H9 (cell line): ENCODE data around the gene VMAC. TPM values are rescaled to one million over a fixed set of nuclear protein-coding genes. Genes with fewer than 3 reads are reported as not detected.

ENCODE experiments used
- DNase-seq: peaks from one replicate; pipeline ENCODE4 v3.0.0-alpha.2; 2017
- H2AFZ ChIP-seq: one replicate; pipeline ENCODE4 v1.6.1; 2013; ENCODE audit warnings: mild to moderate bottlenecking, low read length, control low read depth, moderate library complexity
- H2AK5ac ChIP-seq: 2 replicates; pipeline ENCODE4 v1.6.1; 2013; ENCODE audit warnings: low read length, control low read depth, mixed read lengths; ENCODE audit not compliant: insufficient read length
- H2BK120ac ChIP-seq: one replicate; pipeline ENCODE4 v1.6.1; 2013; ENCODE audit warnings: low read depth, mild to moderate bottlenecking, low read length, control low read depth, inconsistent platforms; ENCODE audit not compliant: poor library complexity, severe bottlenecking
- H2BK12ac ChIP-seq: 2 replicates; pipeline ENCODE4 v1.6.1; 2013; ENCODE audit warnings: low read length, control low read depth, mixed read lengths, low read depth; ENCODE audit not compliant: insufficient read length
- H2BK15ac ChIP-seq: 2 replicates; pipeline ENCODE4 v1.6.1; 2013; ENCODE audit warnings: low read depth, low read length, control low read depth
- H2BK20ac ChIP-seq: one replicate; pipeline ENCODE4 v1.6.1; 2013; ENCODE audit warnings: low read depth, mild to moderate bottlenecking, low read length, control low read depth, inconsistent platforms; ENCODE audit not compliant: poor library complexity, severe bottlenecking
- H2BK5ac ChIP-seq: 2 replicates; pipeline ENCODE4 v1.6.1; 2013; ENCODE audit warnings: low read length, control low read depth, mixed read lengths; ENCODE audit not compliant: insufficient read length
- H3K14ac ChIP-seq: 2 replicates; pipeline ENCODE4 v1.6.1; 2013; ENCODE audit warnings: low read length, control low read depth; ENCODE audit not compliant: insufficient read depth
- H3K18ac ChIP-seq: 2 replicates; pipeline ENCODE4 v1.6.1; 2013; ENCODE audit warnings: low read depth, mild to moderate bottlenecking, mixed read lengths, low read length, control low read depth; ENCODE audit not compliant: insufficient read length
- H3K23ac ChIP-seq: 2 replicates; pipeline ENCODE4 v1.6.1; 2013; ENCODE audit warnings: low read length, control low read depth, mixed read lengths, low read depth; ENCODE audit not compliant: insufficient read length
- H3K23me2 ChIP-seq: 2 replicates; pipeline ENCODE4 v1.6.1; 2013; ENCODE audit warnings: low read depth, mild to moderate bottlenecking, mixed read lengths, low read length, control low read depth; ENCODE audit not compliant: insufficient read length, poor library complexity, severe bottlenecking
- H3K27ac ChIP-seq: 2 replicates; pipeline ENCODE4 v1.5.1; 2013; ENCODE audit warnings: low read length, control low read depth, mixed read lengths, low read depth; ENCODE audit not compliant: insufficient read length
- H3K27me3 ChIP-seq: 2 replicates; pipeline ENCODE4 v1.6.1; 2013; ENCODE audit warnings: low read length, control low read depth, inconsistent platforms; ENCODE audit not compliant: insufficient read depth
- H3K4ac ChIP-seq: 2 replicates; pipeline ENCODE4 v1.6.1; 2013; ENCODE audit warnings: low read depth, mild to moderate bottlenecking, control low read depth, inconsistent platforms, low read length, moderate library complexity
- H3K4me1 ChIP-seq: 2 replicates; pipeline ENCODE4 v1.6.1; 2013; ENCODE audit warnings: low read length, control low read depth, inconsistent platforms; ENCODE audit not compliant: insufficient read depth
- H3K4me2 ChIP-seq: 2 replicates; pipeline ENCODE4 v1.6.1; 2013; ENCODE audit warnings: low read length, control low read depth, mixed read lengths; ENCODE audit not compliant: insufficient read length, insufficient read depth
- H3K56ac ChIP-seq: 2 replicates; pipeline ENCODE4 v1.6.1; 2013; ENCODE audit warnings: low read depth, mild to moderate bottlenecking, mixed read lengths, low read length, control low read depth; ENCODE audit not compliant: insufficient read length
- H3K79me1 ChIP-seq: 2 replicates; pipeline ENCODE4 v1.6.1; 2013; ENCODE audit warnings: low read depth, mild to moderate bottlenecking, moderate library complexity, low read length, control low read depth, inconsistent platforms; ENCODE audit not compliant: insufficient read depth, poor library complexity, severe bottlenecking
- H3K79me2 ChIP-seq: 2 replicates; pipeline ENCODE4 v1.6.1; 2013; ENCODE audit warnings: low read length, control low read depth, inconsistent platforms; ENCODE audit not compliant: insufficient read depth
- H3K9ac ChIP-seq: 2 replicates; pipeline ENCODE4 v1.6.1; 2013; ENCODE audit warnings: low read length, control low read depth, mixed read lengths; ENCODE audit not compliant: insufficient read length; ENCODE audit errors: extremely low read depth
- H3K9me3 ChIP-seq: one replicate; pipeline ENCODE4 v1.6.1; 2013; ENCODE audit warnings: low read depth, low read length, inconsistent platforms; ENCODE audit not compliant: control insufficient read depth
- H3T11ph ChIP-seq: one replicate; pipeline ENCODE4 v1.6.1; 2013; ENCODE audit warnings: mild to moderate bottlenecking, low read length, control low read depth, inconsistent platforms
- H4K20me1 ChIP-seq: one replicate; pipeline ENCODE4 v1.6.1; 2013; ENCODE audit not compliant: control insufficient read depth, insufficient read length, insufficient read depth
- H4K5ac ChIP-seq: 2 replicates; pipeline ENCODE4 v1.6.1; 2013; ENCODE audit warnings: low read depth, mild to moderate bottlenecking, mixed read lengths, low read length, control low read depth; ENCODE audit not compliant: insufficient read length
- H4K8ac ChIP-seq: replicated peaks from 2 replicates; pipeline ENCODE4 v1.6.1; 2013; ENCODE audit warnings: low read length, control low read depth, mixed read lengths, low read depth; ENCODE audit not compliant: insufficient read length
- H4K91ac ChIP-seq: 2 replicates; pipeline ENCODE4 v1.6.1; 2013; ENCODE audit warnings: low read depth, mild to moderate bottlenecking, moderate library complexity, mixed read lengths, low read length, control low read depth; ENCODE audit not compliant: insufficient read length
- H3K27ac Mint-ChIP-seq, 3 experiments: 2 replicates in 2 of 3; 3 replicates in 1 of 3; pipeline ENCODE4 v1.8.0; 2020 to 2021; ENCODE audit warnings: mixed read lengths in 3 of 3, mild to moderate bottlenecking in 1 of 3, moderate library complexity in 1 of 3
- H3K27me3 Mint-ChIP-seq: 2 replicates; pipeline ENCODE4 v1.8.0; 2021; ENCODE audit warnings: low read depth, mild to moderate bottlenecking, moderate library complexity, mixed read lengths
- H3K36me3 Mint-ChIP-seq, 3 experiments: 2 replicates in 2 of 3; 3 replicates in 1 of 3; pipeline ENCODE4 v1.8.0; 2020 to 2021; ENCODE audit warnings: low read depth in 3 of 3, mixed read lengths in 3 of 3; ENCODE audit not compliant: insufficient read depth in 1 of 3
- H3K4me1 Mint-ChIP-seq, 2 experiments: 2 replicates each; pipeline ENCODE4 v1.8.0; 2020; ENCODE audit warnings: mixed read lengths in 2 of 2
- H3K4me3 Mint-ChIP-seq, 2 experiments: 2 replicates in 1 of 2; 3 replicates in 1 of 2; pipeline ENCODE4 v1.8.0; 2020 to 2021; ENCODE audit warnings: mild to moderate bottlenecking in 2 of 2, mixed read lengths in 2 of 2, moderate library complexity in 1 of 2
- H3K9me3 Mint-ChIP-seq, 2 experiments: 2 replicates in 1 of 2; 3 replicates in 1 of 2; pipeline ENCODE4 v1.8.0; 2020; ENCODE audit warnings: mild to moderate bottlenecking in 2 of 2, mixed read lengths in 2 of 2, moderate library complexity in 1 of 2
- WGBS: extraction: QIAGEN DNeasy Blood & Tissue Kit; methylation state at CpG from one replicate; pipeline ENCODE4 v1.1.7; 2013; ENCODE audit warnings: missing lambda C conversion rate, low lambda C conversion rate, mixed read lengths; ENCODE audit not compliant: insufficient read length; ENCODE audit errors: extremely low coverage; 5-methylcytosine and 5-hydroxymethylcytosine counted together
- total RNA-seq: library from RNA; stranded (reverse); gene quantifications from 2 replicates; pipeline ENCODE4 v1.2.1, GENCODE V29; 2021
- TF ChIP-seq, protein P1 (sequence below): fragments of 200-600 bp; sonication (generic); conservative IDR thresholded peaks from 3 replicates; pipeline ENCODE4 v1.8.0; 2021; ENCODE audit warnings: antibody characterized with exemption, mild to moderate bottlenecking

Gene VMAC
- total RNA-seq, 1 experiment from 2014 or later: 2.2 TPM

- Histone ChIP-seq H3K4me2 (peak overlapping the region; percentile 9), H3K27ac (no peak overlapping the region), H3K56ac (no peak overlapping the region), H4K5ac (no peak overlapping the region), H3T11ph (no peak overlapping the region), H2AFZ (no peak overlapping the region), H2BK15ac (no peak overlapping the region), H2BK12ac (no peak overlapping the region), H3K79me1 (peaks cover 6% of the 10 kb centered on the region), H3K14ac (0 out of 2 replicates have a peak overlapping the region, but pooled peaks have one; percentile 25), H3K18ac (no peak overlapping the region), H2BK120ac (no peak overlapping the region), H3K4me1 (peaks cover 27% of the 10 kb centered on the region), H4K91ac (no peak overlapping the region), H3K9me3 (no peaks in the 10 kb centered on the region), H2AK5ac (no peak overlapping the region), H3K4ac (no peak overlapping the region), H4K20me1 (no peaks in the 10 kb centered on the region), H3K79me2 (peaks cover 7% of the 10 kb centered on the region; the same call in 1 of the 2 replicates), H3K23ac (no peak overlapping the region), H2BK5ac (no peak overlapping the region), H3K27me3 (no peaks in the 10 kb centered on the region), H3K23me2 (no peaks in the 10 kb centered on the region), H4K8ac (no peak overlapping the region), H2BK20ac (no peak overlapping the region), H3K9ac (no peak overlapping the region)
- Mint-ChIP-seq H3K9me3 (no peaks in the 10 kb centered on the region), H3K36me3 (peaks cover 2 to 13% (median 4%) of the 10 kb centered on the region in 3 experiments; a peak in 6 of 7 replicates), H3K4me1 (peaks cover 90 to 93% of the 10 kb centered on the region in 2 experiments), H3K27ac (peak overlapping the region; percentile 22 to 93 (median 85); a peak in 5 of 7 replicates), H3K4me3 (peak overlapping the region; percentile 37 to 66; a peak in 3 of 5 replicates), H3K27me3 (peaks cover 1% of the 10 kb centered on the region; the same call in 1 of the 2 replicates)
- no peak for DNase-seq
- no CpG with 5 or more reads among the region's 18 CpGs for WGBS
- TF ChIP-seq, protein P1, sequence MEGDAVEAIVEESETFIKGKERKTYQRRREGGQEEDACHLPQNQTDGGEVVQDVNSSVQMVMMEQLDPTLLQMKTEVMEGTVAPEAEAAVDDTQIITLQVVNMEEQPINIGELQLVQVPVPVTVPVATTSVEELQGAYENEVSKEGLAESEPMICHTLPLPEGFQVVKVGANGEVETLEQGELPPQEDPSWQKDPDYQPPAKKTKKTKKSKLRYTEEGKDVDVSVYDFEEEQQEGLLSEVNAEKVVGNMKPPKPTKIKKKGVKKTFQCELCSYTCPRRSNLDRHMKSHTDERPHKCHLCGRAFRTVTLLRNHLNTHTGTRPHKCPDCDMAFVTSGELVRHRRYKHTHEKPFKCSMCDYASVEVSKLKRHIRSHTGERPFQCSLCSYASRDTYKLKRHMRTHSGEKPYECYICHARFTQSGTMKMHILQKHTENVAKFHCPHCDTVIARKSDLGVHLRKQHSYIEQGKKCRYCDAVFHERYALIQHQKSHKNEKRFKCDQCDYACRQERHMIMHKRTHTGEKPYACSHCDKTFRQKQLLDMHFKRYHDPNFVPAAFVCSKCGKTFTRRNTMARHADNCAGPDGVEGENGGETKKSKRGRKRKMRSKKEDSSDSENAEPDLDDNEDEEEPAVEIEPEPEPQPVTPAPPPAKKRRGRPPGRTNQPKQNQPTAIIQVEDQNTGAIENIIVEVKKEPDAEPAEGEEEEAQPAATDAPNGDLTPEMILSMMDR: no peak
Measured at GRCh38 chr19:5952193-5953029, 47.7 kb downstream of the VMAC start.
